NCI-H82 (cell line): ENCODE measurements around the gene PRRC2C.

Experiments
- DNase-seq: peaks from one replicate; lab custom pipeline; 2025; lab: John Stamatoyannopoulos, UW

Gene PRRC2C

DNA sequence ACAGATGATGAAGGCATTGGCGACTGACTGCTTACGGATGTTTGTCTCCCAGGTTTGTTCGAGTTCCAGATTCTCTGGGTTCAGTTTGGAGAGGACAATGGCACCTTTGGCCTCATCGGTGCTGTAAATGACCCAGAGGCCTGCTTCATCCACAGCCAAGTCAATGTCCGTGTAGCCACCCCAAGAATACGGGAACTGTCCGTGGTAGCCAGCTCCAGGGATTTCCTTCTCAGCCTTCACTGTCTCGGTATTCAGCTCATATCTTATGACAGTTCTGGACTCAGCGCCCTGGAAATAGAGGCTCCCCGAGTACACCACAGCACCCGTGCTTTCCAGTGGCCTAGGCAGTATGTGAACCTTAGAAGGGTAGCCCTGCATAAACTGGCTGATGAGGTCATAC lies 150.8 kb downstream of the PRRC2C start:
- DNase-seq = no peak

DNA sequence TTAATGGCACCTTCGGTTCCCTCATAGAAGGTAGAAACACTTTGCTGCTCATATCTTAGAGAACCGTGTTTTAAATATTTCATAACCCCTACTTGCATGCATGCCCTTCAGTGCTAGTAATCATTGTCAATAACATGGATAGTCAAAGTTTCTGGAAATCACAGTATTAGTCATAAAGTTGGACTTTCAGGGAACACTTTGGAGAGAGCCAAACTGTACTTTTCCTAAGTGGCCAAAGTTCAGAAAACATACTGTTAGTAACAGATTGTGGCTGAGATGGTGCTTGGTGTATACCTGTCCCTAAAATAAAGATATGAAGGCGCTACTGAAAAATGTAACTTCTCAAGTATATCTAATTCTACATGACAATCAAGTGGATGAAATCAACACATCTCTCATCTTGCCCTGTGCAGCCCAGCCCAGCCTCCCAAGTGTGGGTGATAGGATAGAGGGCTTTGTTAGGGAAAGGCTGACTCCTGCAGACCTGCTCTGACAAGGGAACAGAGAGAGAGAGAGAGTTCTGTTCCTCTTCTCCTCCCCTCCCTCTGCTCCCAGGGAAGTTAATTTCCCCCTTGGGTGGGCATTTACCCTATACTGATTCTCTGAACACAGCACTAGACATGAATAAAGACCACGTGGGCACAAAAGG lies 152.7 kb downstream of the PRRC2C start:
- no peak for DNase-seq

DNA sequence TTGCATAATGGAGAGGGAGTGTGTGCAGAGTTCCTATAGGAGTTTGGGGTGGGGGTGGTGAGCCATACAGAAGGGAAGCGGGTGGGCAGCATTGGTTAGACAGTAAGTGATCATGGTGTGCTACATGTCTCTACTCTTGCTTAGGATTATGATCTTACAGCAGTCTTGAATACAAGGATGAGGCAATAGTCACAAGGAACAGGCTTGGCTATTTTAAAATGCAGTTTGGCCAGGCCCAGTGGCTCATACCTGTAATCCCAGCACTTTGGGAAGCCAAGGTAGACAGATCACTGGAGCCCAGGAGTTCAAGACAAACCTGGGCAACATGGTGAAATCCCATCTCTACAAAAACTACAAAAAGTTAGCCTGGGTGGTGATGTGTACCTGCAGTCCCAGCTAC lies 154.9 kb downstream of the PRRC2C start:
- no peak for DNase-seq

DNA sequence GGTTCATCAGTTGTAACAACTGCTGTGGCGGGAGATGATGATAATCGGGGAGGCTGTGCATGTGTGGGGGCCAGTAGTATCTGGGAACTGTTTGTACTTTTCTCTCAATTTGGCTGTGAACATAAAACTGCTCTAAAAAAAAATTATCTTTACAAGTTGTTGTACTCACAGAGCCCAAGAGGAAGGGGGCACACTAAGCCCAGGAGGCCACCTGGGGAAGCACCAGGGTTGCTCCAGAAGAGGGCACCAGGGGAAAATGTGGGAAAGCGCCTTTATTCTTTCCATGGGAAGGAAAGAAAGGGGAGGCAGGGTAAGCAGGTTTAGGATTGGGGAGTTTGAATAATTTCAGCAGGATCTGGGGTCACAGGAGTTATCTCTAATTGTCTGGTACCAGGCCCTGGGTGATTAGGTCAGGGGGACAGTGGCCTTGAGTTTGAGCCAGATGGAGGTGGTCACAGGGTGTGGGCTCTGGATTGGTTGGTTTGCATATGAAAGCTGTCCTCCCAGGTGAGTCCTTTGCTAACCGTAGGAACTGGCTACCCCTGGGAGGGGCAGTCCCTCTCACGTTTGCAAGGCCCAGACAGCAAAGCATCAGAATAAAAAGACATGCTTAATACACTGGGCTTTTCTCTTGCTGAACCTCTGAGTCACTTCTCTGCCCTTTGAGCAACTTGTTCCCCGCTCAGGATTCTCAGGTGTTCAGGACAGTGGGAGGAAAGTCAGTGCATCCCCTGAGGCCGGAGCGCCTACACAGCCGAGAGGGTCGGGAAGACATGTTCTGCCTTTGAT lies 155.9 kb downstream of the PRRC2C start:
- DNase-seq = no peak

DNA sequence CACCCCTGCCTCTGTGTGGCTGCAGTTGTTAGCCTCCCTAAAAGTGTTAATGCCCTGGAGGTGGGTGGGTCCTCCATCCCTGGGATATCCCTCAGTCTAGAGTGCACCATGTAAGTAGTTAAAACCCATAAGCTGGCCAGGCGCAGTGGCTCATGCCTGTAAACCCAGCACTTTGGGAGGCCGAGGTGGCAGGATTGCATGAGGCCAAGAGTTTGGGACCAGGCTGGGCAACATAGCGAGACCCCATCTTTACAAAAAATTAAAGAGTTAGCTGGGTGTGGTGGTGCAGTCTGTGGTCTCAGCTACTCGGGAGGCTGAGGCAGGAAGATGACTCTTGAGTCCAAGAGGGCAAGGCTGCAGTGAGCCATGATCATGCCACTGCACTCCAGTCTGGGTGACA lies 156.9 kb downstream of the PRRC2C start:
- peak; percentile 40 for DNase-seq
